A673 (cell line): Measurements from ENCODE around the gene SLC1A5.

Experiments used
- EZH2 ChIP-seq: fragments of 200-600 bp; sonication (generic); IDR thresholded peaks from 2 replicates; pipeline ENCODE4 v1.6.1; 2017; ENCODE audit warnings: borderline replicate concordance, low read depth, mild to moderate bottlenecking, mixed read lengths, antibody characterized with exemption, low read length; ENCODE audit not compliant: poor library complexity, severe bottlenecking
- TF ChIP-seq, protein P1 (sequence below): fragments of 300-800, 200-600 bp; sonication (generic); conservative IDR thresholded peaks from 2 replicates; pipeline ENCODE4 v1.5.1; 2017; ENCODE audit warnings: low read depth, mild to moderate bottlenecking, antibody characterized with exemption, low read length, moderate library complexity, mixed read lengths

DNA sequence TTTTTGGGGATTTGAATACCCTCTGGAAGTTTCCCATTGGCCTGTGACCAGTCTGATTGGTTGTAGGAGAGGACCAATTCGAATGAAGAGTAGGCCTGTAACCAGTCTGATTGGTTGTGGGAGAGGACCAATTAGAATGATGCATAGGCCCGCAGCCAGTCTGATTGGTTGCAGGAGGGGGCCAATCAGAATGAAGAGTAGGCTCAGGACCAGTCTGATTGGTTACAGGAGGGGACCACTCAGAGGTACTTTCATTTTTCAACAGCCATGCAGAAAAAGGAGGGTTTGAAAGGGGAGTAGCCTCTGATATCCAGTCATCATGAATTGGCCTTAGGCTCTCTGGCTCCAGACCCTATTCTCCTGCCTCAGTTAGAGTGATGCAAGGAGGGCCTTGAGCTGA, 30.4 kb upstream of the SLC1A5 start:
- TF ChIP-seq, protein P1, sequence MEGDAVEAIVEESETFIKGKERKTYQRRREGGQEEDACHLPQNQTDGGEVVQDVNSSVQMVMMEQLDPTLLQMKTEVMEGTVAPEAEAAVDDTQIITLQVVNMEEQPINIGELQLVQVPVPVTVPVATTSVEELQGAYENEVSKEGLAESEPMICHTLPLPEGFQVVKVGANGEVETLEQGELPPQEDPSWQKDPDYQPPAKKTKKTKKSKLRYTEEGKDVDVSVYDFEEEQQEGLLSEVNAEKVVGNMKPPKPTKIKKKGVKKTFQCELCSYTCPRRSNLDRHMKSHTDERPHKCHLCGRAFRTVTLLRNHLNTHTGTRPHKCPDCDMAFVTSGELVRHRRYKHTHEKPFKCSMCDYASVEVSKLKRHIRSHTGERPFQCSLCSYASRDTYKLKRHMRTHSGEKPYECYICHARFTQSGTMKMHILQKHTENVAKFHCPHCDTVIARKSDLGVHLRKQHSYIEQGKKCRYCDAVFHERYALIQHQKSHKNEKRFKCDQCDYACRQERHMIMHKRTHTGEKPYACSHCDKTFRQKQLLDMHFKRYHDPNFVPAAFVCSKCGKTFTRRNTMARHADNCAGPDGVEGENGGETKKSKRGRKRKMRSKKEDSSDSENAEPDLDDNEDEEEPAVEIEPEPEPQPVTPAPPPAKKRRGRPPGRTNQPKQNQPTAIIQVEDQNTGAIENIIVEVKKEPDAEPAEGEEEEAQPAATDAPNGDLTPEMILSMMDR: no peak
- no peak for TF ChIP-seq EZH2
